ENCODE data around the gene RAP1GDS1. TPM values are rescaled to one million over a fixed set of nuclear protein-coding genes. Genes with fewer than 3 reads are reported as not detected.

RAP1GDS1 gene
- total RNA-seq, 1 donor from 2014 or later, result 31.6 TPM

DNA sequence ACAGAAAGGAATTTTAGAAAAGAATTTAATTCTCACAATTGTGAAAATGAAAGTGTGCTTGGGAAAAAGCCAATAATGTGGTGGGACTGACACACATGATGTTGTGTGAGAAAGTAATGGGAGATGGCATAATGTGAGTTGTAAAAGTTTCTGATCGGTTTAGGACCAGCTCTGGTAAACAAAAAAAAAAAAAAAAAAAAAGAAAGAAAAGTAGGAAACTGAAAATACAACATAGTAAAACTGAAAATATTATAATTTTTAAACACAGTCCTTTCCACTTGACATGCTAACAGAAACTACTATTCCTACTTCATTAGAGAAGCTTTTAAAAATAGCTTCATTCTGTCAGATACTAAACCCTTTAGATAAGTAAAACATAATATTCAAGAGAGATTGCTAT is 28.2 kb downstream of the RAP1GDS1 start:
- no peak for DNase-seq (ENCODE audit: extremely low spot score, unreplicated experiment)
- H3K4me1 Mint-ChIP-seq (ENCODE audit: unreplicated experiment), result peaks cover 8% of the 10 kb centered on the region
- H3K4me3 Mint-ChIP-seq, result no peak overlapping the region
- H3K9me3 Mint-ChIP-seq, result no peaks in the 10 kb centered on the region
- TF ChIP-seq, protein P1, sequence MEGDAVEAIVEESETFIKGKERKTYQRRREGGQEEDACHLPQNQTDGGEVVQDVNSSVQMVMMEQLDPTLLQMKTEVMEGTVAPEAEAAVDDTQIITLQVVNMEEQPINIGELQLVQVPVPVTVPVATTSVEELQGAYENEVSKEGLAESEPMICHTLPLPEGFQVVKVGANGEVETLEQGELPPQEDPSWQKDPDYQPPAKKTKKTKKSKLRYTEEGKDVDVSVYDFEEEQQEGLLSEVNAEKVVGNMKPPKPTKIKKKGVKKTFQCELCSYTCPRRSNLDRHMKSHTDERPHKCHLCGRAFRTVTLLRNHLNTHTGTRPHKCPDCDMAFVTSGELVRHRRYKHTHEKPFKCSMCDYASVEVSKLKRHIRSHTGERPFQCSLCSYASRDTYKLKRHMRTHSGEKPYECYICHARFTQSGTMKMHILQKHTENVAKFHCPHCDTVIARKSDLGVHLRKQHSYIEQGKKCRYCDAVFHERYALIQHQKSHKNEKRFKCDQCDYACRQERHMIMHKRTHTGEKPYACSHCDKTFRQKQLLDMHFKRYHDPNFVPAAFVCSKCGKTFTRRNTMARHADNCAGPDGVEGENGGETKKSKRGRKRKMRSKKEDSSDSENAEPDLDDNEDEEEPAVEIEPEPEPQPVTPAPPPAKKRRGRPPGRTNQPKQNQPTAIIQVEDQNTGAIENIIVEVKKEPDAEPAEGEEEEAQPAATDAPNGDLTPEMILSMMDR (conservative IDR thresholded peaks at IDR 0.05), result no peak
- H3K27ac Mint-ChIP-seq, result no peak overlapping the region
- H3K27me3 Mint-ChIP-seq, result no peaks in the 10 kb centered on the region
- peaks cover 8% of the 10 kb centered on the region for H3K36me3 Mint-ChIP-seq

DNA sequence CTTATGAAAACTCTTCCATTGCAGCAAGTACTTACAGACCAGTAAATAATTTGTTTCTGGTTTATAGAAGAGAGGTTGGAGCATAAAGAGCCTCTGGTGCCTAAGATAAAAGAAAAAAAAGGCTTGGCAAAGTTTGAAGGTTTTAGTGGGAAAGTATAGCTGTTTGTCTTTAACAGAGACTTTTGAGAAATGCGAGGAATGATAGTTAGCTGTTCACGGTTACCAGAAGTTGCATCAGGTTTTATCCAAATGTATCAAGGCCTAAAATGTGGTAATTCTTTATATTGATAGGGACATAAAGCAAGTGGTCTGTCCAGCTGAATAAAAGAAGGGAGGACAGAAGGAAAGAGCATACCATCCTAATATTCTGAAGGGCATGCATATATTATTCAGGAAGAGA is 29.3 kb downstream of the RAP1GDS1 start:
- Mint-ChIP-seq H3K4me3 (no peak overlapping the region), H3K4me1 (ENCODE audit: unreplicated experiment) (peaks cover 5% of the 10 kb centered on the region), H3K9me3 (no peaks in the 10 kb centered on the region), H3K36me3 (peaks cover 8% of the 10 kb centered on the region), H3K27ac (no peak overlapping the region), H3K27me3 (no peaks in the 10 kb centered on the region)
- TF ChIP-seq, protein P1 (conservative IDR thresholded peaks at IDR 0.05), result no peak
- no peak for DNase-seq (ENCODE audit: extremely low spot score, unreplicated experiment)

DNA sequence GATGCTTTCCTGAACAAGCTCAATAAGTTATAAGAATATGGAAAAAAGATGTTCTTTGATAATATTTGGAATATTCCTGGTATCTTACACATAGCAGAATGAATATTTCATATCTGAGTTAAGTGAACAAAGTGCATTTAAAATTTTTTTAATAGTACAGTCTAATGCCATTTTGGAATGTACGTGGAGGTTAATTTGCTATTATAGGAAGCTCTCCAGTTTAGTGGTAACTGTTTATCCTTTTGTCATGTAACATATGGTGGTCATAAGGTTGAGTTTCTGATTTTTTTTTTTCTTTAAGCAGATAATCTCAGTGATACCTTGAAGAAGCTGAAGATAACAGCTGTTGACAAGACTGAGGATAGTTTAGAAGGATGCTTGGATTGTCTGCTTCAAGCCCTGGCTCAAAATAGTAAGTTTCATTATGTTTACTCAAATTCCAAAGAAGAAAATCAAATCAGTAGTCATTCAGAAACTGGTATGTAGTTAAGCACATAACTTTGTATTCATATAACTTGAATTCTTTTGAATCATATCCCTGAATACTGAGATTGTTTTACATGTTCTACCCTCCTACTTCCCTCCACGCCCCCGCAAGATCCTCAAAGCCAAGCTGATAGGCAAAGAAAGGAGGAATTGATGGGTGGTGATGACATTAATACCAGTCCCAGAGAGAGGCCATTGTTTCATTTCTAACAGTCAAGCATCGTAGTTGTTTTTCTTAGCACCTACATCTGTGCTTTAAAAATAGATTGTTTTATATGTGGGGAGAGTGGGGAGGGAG is 32.1 kb downstream of the RAP1GDS1 start:
- DNase-seq (ENCODE audit: extremely low spot score, unreplicated experiment), result no peak
- TF ChIP-seq, protein P1 (conservative IDR thresholded peaks at IDR 0.05), result no peak
- no peak overlapping the region for H3K4me3 Mint-ChIP-seq
- H3K27me3 Mint-ChIP-seq, result no peaks in the 10 kb centered on the region
- no peaks in the 10 kb centered on the region for H3K9me3 Mint-ChIP-seq
- H3K27ac Mint-ChIP-seq, result no peak overlapping the region
- peaks cover 5% of the 10 kb centered on the region for H3K4me1 Mint-ChIP-seq (ENCODE audit: unreplicated experiment)
- peaks cover 16% of the 10 kb centered on the region for H3K36me3 Mint-ChIP-seq

DNA sequence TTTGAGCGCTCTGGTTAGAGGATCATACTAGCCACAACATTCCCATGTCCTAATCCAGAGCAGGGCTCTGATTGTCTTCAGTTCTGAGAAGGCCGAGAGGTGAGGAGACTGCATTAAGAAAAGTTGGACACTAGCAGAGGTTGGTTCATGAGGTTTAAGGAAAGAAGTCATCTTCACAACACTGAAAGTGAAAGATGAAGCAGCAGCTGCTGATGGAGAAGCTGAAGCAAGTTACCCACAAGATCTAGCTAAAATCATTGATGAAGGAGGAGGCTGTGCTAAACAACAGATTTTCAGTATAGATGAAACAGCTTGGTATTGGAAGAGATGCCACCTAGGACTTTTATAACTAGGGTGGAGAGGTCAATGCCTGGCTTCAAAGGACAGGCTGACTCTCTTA is 36.8 kb downstream of the RAP1GDS1 start:
- H3K4me3 Mint-ChIP-seq, result no peak overlapping the region
- peaks cover 42% of the 10 kb centered on the region for H3K36me3 Mint-ChIP-seq
- DNase-seq (ENCODE audit: extremely low spot score, unreplicated experiment), result no peak
- H3K27ac Mint-ChIP-seq, result no peak overlapping the region
- H3K27me3 Mint-ChIP-seq, result no peaks in the 10 kb centered on the region
- peaks cover 5% of the 10 kb centered on the region for H3K4me1 Mint-ChIP-seq (ENCODE audit: unreplicated experiment)
- TF ChIP-seq, protein P1 (conservative IDR thresholded peaks at IDR 0.05), result no peak
- H3K9me3 Mint-ChIP-seq, result peaks cover 11% of the 10 kb centered on the region

DNA sequence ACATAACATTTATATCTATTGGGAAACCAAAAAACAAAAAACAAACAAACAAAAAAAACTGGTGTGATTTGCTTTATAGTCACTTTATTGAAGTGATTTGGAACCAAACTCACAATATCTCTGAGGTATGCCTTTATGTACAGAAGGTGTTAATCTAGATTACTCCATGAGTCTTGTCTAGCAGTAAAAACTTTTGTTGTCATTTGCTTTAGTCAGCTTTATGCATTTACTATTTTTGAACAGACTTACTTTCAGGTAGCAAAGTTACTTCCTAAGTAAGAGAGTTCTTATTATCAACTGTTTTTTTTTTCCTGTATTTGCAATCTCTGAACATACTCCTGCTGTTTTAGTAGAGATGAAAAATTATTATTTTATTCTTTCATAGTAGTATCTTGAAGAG is 39.5 kb downstream of the RAP1GDS1 start:
- no peaks in the 10 kb centered on the region for H3K27me3 Mint-ChIP-seq
- H3K4me1 Mint-ChIP-seq (ENCODE audit: unreplicated experiment), result no peaks in the 10 kb centered on the region
- H3K36me3 Mint-ChIP-seq, result peaks cover 37% of the 10 kb centered on the region
- TF ChIP-seq, protein P1 (conservative IDR thresholded peaks at IDR 0.05), result no peak
- DNase-seq (ENCODE audit: extremely low spot score, unreplicated experiment), result no peak
- H3K4me3 Mint-ChIP-seq, result no peak overlapping the region
- H3K9me3 Mint-ChIP-seq, result peaks cover 11% of the 10 kb centered on the region
- H3K27ac Mint-ChIP-seq, result no peak overlapping the region

Measured in type B pancreatic cell (in vitro differentiated cells).